A549 (cell line): ENCODE results near the gene PPM1H. TPM values are rescaled to one million over a fixed set of nuclear protein-coding genes. Genes with fewer than 3 reads are reported as not detected.

Source experiments
- ATAC-seq, 2 experiments: fragments of 200-7000 bp in 1 of 2; fragments of >200 bp in 1 of 2; cut with Nextera tagmentation in 1 of 2; cut with Tn5 transposase in 1 of 2; 3 replicates each; pipeline versions ENCODE4 v1.8.0 to v1.9.1; 2018 to 2020; ENCODE audit warnings: mild to moderate bottlenecking in 1 of 2, moderate library complexity in 1 of 2
- CTCF ChIA-PET: fragments of 300-600 bp; sonication (Branson Sonifier 250); formaldehyde crosslinking; extraction: SDS; loops from one replicate; lab custom pipeline; 2021; ENCODE audit warnings: antibody characterized with exemption, inconsistent platforms; lab: Yijun Ruan, JAX
- POLR2A ChIA-PET: fragments of 350-600 bp; formaldehyde crosslinking; extraction: SDS; loops from one replicate; lab custom pipeline; 2021; ENCODE audit warnings: antibody characterized with exemption, inconsistent platforms; lab: Yijun Ruan, JAX
- DNase-seq, 2 experiments: peaks; one replicate each; pipeline versions ENCODE4 v3.0.0 to v3.0.0-alpha.2; 2011 to 2016; ENCODE audit warnings: low read depth in 1 of 2, low spot score in 1 of 2
- FAIRE-seq: peaks from 2 replicates; lab custom pipeline; 2011; peaks lifted over from hg19 to GRCh38; lab: Jason Lieb, UNC
- H3K27ac ChIP-seq, 2 experiments: fragments of >200 bp; sonication (Bioruptor Twin); formaldehyde crosslinking; 3 replicates each; pipeline ENCODE4 v1.5.1; 2016 to 2017
- H3K4me1 ChIP-seq: fragments of >200 bp; sonication (Bioruptor Twin); formaldehyde crosslinking; 3 replicates; pipeline ENCODE4 v1.6.1; 2016
- H3K4me2 ChIP-seq: fragments of >200 bp; sonication (Bioruptor Twin); formaldehyde crosslinking; 3 replicates; pipeline ENCODE4 v1.6.1; 2016
- H3K4me3 ChIP-seq: fragments of >200 bp; sonication (Bioruptor Twin); formaldehyde crosslinking; 3 replicates; pipeline ENCODE4 v1.5.1; 2016
- H3K9me3 ChIP-seq: fragments of >200 bp; sonication (Bioruptor Twin); formaldehyde crosslinking; 3 replicates; pipeline ENCODE4 v1.6.1; 2016
- BHLHE40 ChIP-seq: IDR thresholded peaks from 2 replicates; pipeline ENCODE4 v1.6.1; 2012; ENCODE audit warnings: low read depth, low read length, inconsistent platforms
- CBX8 ChIP-seq: fragments of 200-600 bp; sonication (generic); IDR thresholded peaks from 2 replicates; pipeline ENCODE4 v1.6.1; 2016
- CEBPB ChIP-seq, 2 experiments: fragments of >200 bp in 1 of 2; sonication (Bioruptor Twin) in 1 of 2; formaldehyde crosslinking in 1 of 2; IDR thresholded peaks; 2 replicates each; pipeline ENCODE4 v1.6.1; 2012 to 2016
- CHD2 ChIP-seq: fragments of 150-350 bp; IDR thresholded peaks from 2 replicates; pipeline ENCODE4 v1.6.1; 2014; ENCODE audit warnings: low read length; ENCODE audit not compliant: partially characterized antibody
- EP300 ChIP-seq, 2 experiments: fragments of >200 bp; sonication (Bioruptor Twin); formaldehyde crosslinking; IDR thresholded peaks; 2 replicates in 1 of 2; 3 replicates in 1 of 2; pipeline ENCODE4 v1.6.1; 2016 to 2017
- FOSB ChIP-seq: fragments of 250-450 bp; sonication (Bioruptor Pico); IDR thresholded peaks from 2 replicates; pipeline ENCODE4 v1.5.0; 2020; ENCODE audit warnings: mild to moderate bottlenecking, moderate library complexity
- HOXB13 ChIP-seq: fragments of 250-450 bp; sonication (Bioruptor Pico); IDR thresholded peaks from 2 replicates; pipeline ENCODE4 v1.5.0; 2020; ENCODE audit warnings: low read depth, mild to moderate bottlenecking, moderate library complexity
- HOXB5 ChIP-seq: fragments of 250-450 bp; sonication (Bioruptor Pico); IDR thresholded peaks from 2 replicates; pipeline ENCODE4 v1.5.0; 2020; ENCODE audit warnings: mild to moderate bottlenecking, moderate library complexity
- JUN ChIP-seq, 2 experiments: fragments of >200 bp; sonication (Bioruptor Twin); formaldehyde crosslinking; IDR thresholded peaks; 2 replicates in 1 of 2; 3 replicates in 1 of 2; pipeline ENCODE4 v1.6.1; 2016 to 2017
- NPAS2 ChIP-seq: fragments of 250-450 bp; sonication (Bioruptor Pico); IDR thresholded peaks from 2 replicates; pipeline ENCODE4 v1.8.0; 2022; ENCODE audit warnings: mild to moderate bottlenecking, moderate library complexity, borderline replicate concordance
- NR3C1 ChIP-seq: fragments of >200 bp; sonication (Bioruptor Twin); formaldehyde crosslinking; IDR thresholded peaks from 3 replicates; pipeline ENCODE4 v1.6.1; 2017
- PHF8 ChIP-seq: fragments of 200-600 bp; sonication (generic); IDR thresholded peaks from 2 replicates; pipeline ENCODE4 v1.6.1; 2016; ENCODE audit warnings: low read depth, mild to moderate bottlenecking, antibody characterized with exemption, moderate library complexity, borderline replicate concordance
- RAD21 ChIP-seq, 2 experiments: fragments of >200 bp in 1 of 2; sonication (Bioruptor Twin) in 1 of 2; formaldehyde crosslinking in 1 of 2; IDR thresholded peaks in 1 of 2; conservative IDR thresholded peaks in 1 of 2; 2 replicates in 1 of 2; 3 replicates in 1 of 2; pipeline ENCODE4 v1.6.1; 2012 to 2018; ENCODE audit warnings: inconsistent platforms in 1 of 2
- RARB ChIP-seq: fragments of 250-450 bp; sonication (Bioruptor Pico); IDR thresholded peaks from 2 replicates; pipeline ENCODE4 v1.8.0; 2021; ENCODE audit warnings: mild to moderate bottlenecking, moderate library complexity
- RCOR1 ChIP-seq: fragments of 150-350 bp; IDR thresholded peaks from 2 replicates; pipeline ENCODE4 v1.6.1; 2014; ENCODE audit warnings: antibody characterized with exemption, low read length, low read depth
- SMC3 ChIP-seq: fragments of >200 bp; sonication (Bioruptor Twin); formaldehyde crosslinking; IDR thresholded peaks from 3 replicates; pipeline ENCODE4 v1.6.1; 2018; ENCODE audit warnings: inconsistent platforms
- TP53 ChIP-seq: fragments of 250-450 bp; sonication (Bioruptor Pico); IDR thresholded peaks from 2 replicates; pipeline ENCODE4 v1.5.0; 2021; ENCODE audit warnings: mild to moderate bottlenecking, moderate library complexity
- ZC3H11A ChIP-seq: fragments of 450-650 bp; IDR thresholded peaks from 2 replicates; pipeline ENCODE4 v1.6.1; 2014; ENCODE audit warnings: antibody characterized with exemption, mild to moderate bottlenecking
- ZFP36 ChIP-seq: fragments of 450-650 bp; IDR thresholded peaks from 2 replicates; pipeline ENCODE4 v1.6.1; 2014; ENCODE audit warnings: borderline replicate concordance; ENCODE audit not compliant: partially characterized antibody
- ZNF302 ChIP-seq: fragments of 250-450 bp; sonication (Bioruptor Pico); IDR thresholded peaks from 2 replicates; pipeline ENCODE4 v1.9.0; 2021; ENCODE audit warnings: inconsistent platforms, mild to moderate bottlenecking, moderate library complexity
- WGBS: methylation state at CpG from one replicate; pipeline ENCODE4 v1.1.6; 2017; ENCODE audit errors: missing lambda C conversion rate; 5-methylcytosine and 5-hydroxymethylcytosine counted together
- polyA plus RNA-seq, 4 experiments: library from polyadenylated mRNA; depleted of rRNA in 3 of 4; stranded (reverse); fragments of >200 nt; fragmentation: RNase III in 1 of 4; extraction: RNeasy Plus Mini Kit Qiagen cat#74134 plus additional on column Dnase treatment in 1 of 4; gene quantifications; 2 replicates in 3 of 4; 3 replicates in 1 of 4; pipeline ENCODE4 v1.2.3, GENCODE V29; 2011 to 2017
- TF ChIP-seq, protein P1 (sequence below): fragments of 150-350 bp; IDR thresholded peaks from 2 replicates; pipeline ENCODE4 v1.6.1; 2014; ENCODE audit warnings: low read depth, mild to moderate bottlenecking, low read length
- TF ChIP-seq, protein P2 (sequence below): fragments of 250-450 bp; sonication (Bioruptor Pico); IDR thresholded peaks from 2 replicates; pipeline ENCODE4 v1.5.0; 2021; ENCODE audit warnings: mild to moderate bottlenecking, moderate library complexity, borderline replicate concordance
- TF ChIP-seq, protein P3 (sequence below): fragments of 250-450 bp; sonication (Bioruptor Pico); IDR thresholded peaks from 2 replicates; pipeline ENCODE4 v1.5.0; 2020; ENCODE audit warnings: low read depth, mild to moderate bottlenecking, moderate library complexity

PPM1H gene
- polyA plus RNA-seq, 2 of the 4 experiments (the other 2 are of a cell fraction): 7.8 TPM

DNA sequence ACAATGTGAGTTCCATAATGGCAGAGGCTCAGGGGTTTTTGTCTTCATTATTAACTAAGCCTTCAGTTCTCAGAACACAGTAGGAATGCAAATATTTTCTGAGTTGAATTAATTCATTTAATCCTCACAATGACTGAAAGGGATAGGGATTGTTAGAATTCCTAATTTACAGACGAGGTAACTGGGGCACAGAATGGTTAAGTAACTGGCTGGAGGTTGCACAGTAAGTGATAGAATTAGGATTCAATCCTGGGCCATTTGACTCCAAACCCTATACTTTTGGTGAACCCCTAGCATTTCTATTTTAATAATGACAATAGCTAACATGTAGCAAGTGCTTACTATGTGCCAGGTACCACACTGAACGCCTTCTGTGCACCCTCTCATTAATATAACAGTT lies 163.1 kb downstream of the PPM1H start (continued):
- TF ChIP-seq, protein P1, sequence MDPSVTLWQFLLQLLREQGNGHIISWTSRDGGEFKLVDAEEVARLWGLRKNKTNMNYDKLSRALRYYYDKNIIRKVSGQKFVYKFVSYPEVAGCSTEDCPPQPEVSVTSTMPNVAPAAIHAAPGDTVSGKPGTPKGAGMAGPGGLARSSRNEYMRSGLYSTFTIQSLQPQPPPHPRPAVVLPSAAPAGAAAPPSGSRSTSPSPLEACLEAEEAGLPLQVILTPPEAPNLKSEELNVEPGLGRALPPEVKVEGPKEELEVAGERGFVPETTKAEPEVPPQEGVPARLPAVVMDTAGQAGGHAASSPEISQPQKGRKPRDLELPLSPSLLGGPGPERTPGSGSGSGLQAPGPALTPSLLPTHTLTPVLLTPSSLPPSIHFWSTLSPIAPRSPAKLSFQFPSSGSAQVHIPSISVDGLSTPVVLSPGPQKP: no peak
- TF ChIP-seq, all 56 proteins: peak for 0

DNA sequence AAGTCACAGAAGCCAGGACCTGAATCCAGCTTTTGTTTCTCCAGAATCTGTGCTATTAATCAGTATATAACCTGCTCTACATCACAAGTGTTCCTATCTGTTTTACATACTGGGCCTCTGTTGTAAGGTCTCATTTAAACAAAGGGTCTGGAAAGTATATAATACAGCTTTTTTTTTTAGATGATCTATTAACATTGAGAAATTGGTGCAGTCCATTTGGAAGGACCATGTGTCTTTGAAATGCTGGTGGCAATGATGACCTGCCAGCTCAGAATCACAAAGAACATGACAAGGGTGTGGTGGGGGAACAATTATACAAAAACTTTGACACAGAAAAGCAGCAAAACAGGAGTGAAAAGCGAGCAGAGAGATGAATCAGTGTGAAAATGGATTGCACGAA lies 164.6 kb downstream of the PPM1H start:
- peak overlapping the region; percentile 23; the same call in 1 of the 3 replicates for H3K4me2 ChIP-seq
- TF ChIP-seq RARB (CRISPR knock-in tag) (no peak), ZFP36 (peak; percentile 3), RAD21 (conservative IDR thresholded peaks at IDR 0.05 in 1 of 2, IDR thresholded peaks at IDR 0.05 in 1 of 2) (no peak), ZC3H11A (no peak), FOSB (CRISPR knock-in tag) (no peak)
- no peaks in the 10 kb centered on the region for H3K9me3 ChIP-seq
- H3K27ac ChIP-seq: peak overlapping the region in 1 of 2 experiments; percentile 51; a peak in 3 of 6 replicates
- H3K4me3 ChIP-seq: no peak overlapping the region
- DNase-seq: no peak
- WGBS: 93% methylated on average over 2 of the region's 2 CpGs
- peaks cover 55% of the 10 kb centered on the region for H3K4me1 ChIP-seq
- POLR2A ChIA-PET: interaction anchor here (0.7 to 1.1 kb wide), 3 partner anchors 39 to 167 kb away, joined by 3 to 5 read pairs (median 4); no protein-coding TSS in a partner anchor
- CTCF ChIA-PET: interaction anchor here (0.7 to 2.3 kb wide), 5 partner anchors 8 to 1412 kb away, joined by 3 to 10 read pairs (median 3); no protein-coding TSS in a partner anchor
- ATAC-seq: no peak
- no peak for FAIRE-seq

DNA sequence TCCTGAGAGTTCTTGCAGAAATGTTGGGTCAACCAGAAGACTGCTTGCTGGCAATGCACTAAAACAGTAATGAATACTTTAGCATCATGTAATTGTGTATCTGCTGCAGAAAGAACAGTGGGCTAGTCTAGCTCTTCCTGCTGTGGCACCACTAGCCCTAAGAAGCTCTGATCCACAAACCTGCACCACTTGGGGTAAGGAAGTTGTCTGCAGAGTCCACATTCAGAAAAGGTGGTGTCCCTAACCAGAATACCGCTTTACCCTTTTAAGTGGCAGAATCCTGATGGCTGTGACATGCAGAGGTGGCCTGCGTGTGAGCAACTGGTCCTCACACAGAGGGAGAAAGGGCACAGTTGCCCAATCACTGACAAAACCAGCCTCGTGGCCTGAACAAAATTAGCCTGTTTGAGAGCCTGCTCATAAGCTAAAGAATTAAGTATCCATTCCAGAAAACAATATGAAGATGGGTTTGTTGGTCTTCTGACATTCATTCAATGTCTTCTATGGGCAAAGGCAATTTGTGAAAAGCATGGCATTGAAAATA lies 165.8 kb downstream of the PPM1H start:
- ChIA-PET POLR2A (no interaction called here), CTCF (interaction anchor here (0.9 to 2.0 kb wide), 6 partner anchors 9 to 188 kb away, joined by 3 to 8 read pairs (median 4); no protein-coding TSS in a partner anchor)
- no peak for FAIRE-seq
- WGBS: 96% methylated on average over 3 of the region's 3 CpGs
- Histone ChIP-seq H3K4me2 (peak overlapping the region; percentile 23; the same call in 1 of the 3 replicates), H3K4me1 (peaks cover 55% of the 10 kb centered on the region), H3K4me3 (no peak overlapping the region), H3K9me3 (no peaks in the 10 kb centered on the region), H3K27ac (peak overlapping the region; percentile 43 to 93; a peak in 3 of 6 replicates)
- DNase-seq: no peak
- no peak for ATAC-seq
- TF ChIP-seq NR3C1 (no peak), CHD2 (no peak), ZC3H11A (no peak), PHF8 (no peak), SMC3 (no peak), BHLHE40 (no peak), RARB (CRISPR knock-in tag) (no peak), TP53 (CRISPR knock-in tag) (no peak), NPAS2 (CRISPR knock-in tag) (no peak), EP300 (IDR thresholded peaks at IDR 0.05) (no peak), ZNF302 (no peak)
- TF ChIP-seq, protein P2, sequence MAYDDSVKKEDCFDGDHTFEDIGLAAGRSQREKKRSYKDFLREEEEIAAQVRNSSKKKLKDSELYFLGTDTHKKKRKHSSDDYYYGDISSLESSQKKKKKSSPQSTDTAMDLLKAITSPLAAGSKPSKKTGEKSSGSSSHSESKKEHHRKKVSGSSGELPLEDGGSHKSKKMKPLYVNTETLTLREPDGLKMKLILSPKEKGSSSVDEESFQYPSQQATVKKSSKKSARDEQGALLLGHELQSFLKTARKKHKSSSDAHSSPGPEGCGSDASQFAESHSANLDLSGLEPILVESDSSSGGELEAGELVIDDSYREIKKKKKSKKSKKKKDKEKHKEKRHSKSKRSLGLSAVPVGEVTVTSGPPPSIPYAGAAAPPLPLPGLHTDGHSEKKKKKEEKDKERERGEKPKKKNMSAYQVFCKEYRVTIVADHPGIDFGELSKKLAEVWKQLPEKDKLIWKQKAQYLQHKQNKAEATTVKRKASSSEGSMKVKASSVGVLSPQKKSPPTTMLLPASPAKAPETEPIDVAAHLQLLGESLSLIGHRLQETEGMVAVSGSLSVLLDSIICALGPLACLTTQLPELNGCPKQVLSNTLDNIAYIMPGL: no peak

DNA sequence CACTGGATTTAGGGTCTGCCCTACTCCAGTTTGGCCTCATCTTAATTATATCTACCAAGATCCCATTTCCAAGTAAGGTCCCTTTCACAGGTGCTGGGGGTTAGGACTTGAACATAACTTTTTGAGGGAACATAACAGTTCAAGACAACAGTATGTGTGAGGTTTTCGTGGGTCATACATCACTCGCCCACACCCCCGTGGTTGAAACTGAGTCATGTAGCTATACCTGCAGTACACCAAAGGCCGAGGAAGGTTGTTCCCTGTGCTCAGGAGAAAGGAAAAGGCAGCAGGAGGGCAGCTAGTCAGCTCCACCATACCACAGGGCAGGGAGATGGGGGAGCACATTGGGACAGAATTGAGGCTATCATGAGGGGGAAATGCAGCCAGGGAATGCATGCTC lies 167.0 kb downstream of the PPM1H start:
- TF ChIP-seq RCOR1 (no peak), JUN (IDR thresholded peaks at IDR 0.05) (no peak), HOXB5 (no peak), ZC3H11A (no peak), CBX8 (no peak), CEBPB (IDR thresholded peaks at IDR 0.05) (no peak), HOXB13 (CRISPR knock-in tag) (no peak)
- TF ChIP-seq, protein P3, sequence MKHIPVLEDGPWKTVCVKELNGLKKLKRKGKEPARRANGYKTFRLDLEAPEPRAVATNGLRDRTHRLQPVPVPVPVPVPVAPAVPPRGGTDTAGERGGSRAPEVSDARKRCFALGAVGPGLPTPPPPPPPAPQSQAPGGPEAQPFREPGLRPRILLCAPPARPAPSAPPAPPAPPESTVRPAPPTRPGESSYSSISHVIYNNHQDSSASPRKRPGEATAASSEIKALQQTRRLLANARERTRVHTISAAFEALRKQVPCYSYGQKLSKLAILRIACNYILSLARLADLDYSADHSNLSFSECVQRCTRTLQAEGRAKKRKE: no peak
- ChIA-PET POLR2A (no interaction called here), CTCF (interaction anchor here (1.0 to 1.9 kb wide), 6 partner anchors 10 to 187 kb away, joined by 3 to 6 read pairs (median 3); no protein-coding TSS in a partner anchor)
- FAIRE-seq: no peak
- 94% methylated on average over 4 of the region's 4 CpGs for WGBS
- no peak for ATAC-seq
- Histone ChIP-seq H3K9me3 (no peaks in the 10 kb centered on the region), H3K27ac (peak overlapping the region; percentile 71 to 93; a peak in 5 of 6 replicates), H3K4me3 (no peak overlapping the region), H3K4me2 (peak overlapping the region; percentile 34), H3K4me1 (peaks cover 61% of the 10 kb centered on the region)
- DNase-seq: no peak
